HEK293 (cell line): ENCODE measurements around the gene CELF4.

Experiments
- CTCF ChIA-PET: fragments of 350-600 bp; formaldehyde crosslinking; extraction: SDS; loops from one replicate; lab custom pipeline; 2021; ENCODE audit warnings: antibody characterized with exemption; lab: Yijun Ruan, JAX
- POLR2A ChIA-PET: fragments of 300-600 bp; formaldehyde crosslinking; extraction: SDS; loops from one replicate; lab custom pipeline; 2020; ENCODE audit warnings: antibody characterized with exemption, inconsistent platforms; lab: Yijun Ruan, JAX
- H3K27ac ChIP-seq: fragments of 200-500 bp; sonication (Bioruptor generic); 2 replicates; pipeline ENCODE4 v1.5.1; 2014; ENCODE audit warnings: low read depth, low read length, control low read depth, inconsistent platforms; ENCODE audit errors: extremely low read depth
- H3K36me3 ChIP-seq, 2 experiments: fragments of 200-500 bp in 1 of 2; sonication (Bioruptor generic) in 1 of 2; 1 replicate in 1 of 2; 2 replicates in 1 of 2; pipeline ENCODE4 v1.5.1; 2014 to 2017; ENCODE audit warnings: inconsistent platforms in 2 of 2, low read length in 2 of 2; ENCODE audit not compliant: control insufficient read depth in 2 of 2, insufficient read depth in 1 of 2
- H3K4me1 ChIP-seq: fragments of 200-500 bp; sonication (Bioruptor generic); 2 replicates; pipeline ENCODE4 v1.5.1; 2014; ENCODE audit warnings: mild to moderate bottlenecking, low read length, inconsistent platforms; ENCODE audit not compliant: control insufficient read depth, insufficient read depth
- H3K4me3 ChIP-seq: 2 replicates; pipeline ENCODE4 v1.5.1; 2011; ENCODE audit warnings: low read depth, mild to moderate bottlenecking, control low read depth, low read length, moderate library complexity
- H3K9me3 ChIP-seq: fragments of 200-500 bp; sonication (Bioruptor generic); 2 replicates; pipeline ENCODE4 v1.5.1; 2014; ENCODE audit warnings: low read depth, low read length, inconsistent platforms; ENCODE audit not compliant: control insufficient read depth, insufficient read depth
- GFI1B ChIP-seq: fragments of 450-650 bp; formaldehyde crosslinking; IDR thresholded peaks from 2 replicates; pipeline ENCODE4 v1.5.1; 2016; ENCODE audit warnings: missing biosample characterization, missing genetic modification characterization
- GLI4 ChIP-seq: fragments of 450-650 bp; formaldehyde crosslinking; IDR thresholded peaks from 2 replicates; pipeline ENCODE4 v1.5.1; 2016; ENCODE audit warnings: missing biosample characterization, missing genetic modification characterization
- HOXA7 ChIP-seq: sonication (generic); formaldehyde crosslinking; IDR thresholded peaks from 2 replicates; pipeline ENCODE4 v1.8.1; 2022; ENCODE audit warnings: missing genetic modification reagents, borderline replicate concordance
- OVOL3 ChIP-seq: fragments of 450-650 bp; formaldehyde crosslinking; IDR thresholded peaks from 2 replicates; pipeline ENCODE4 v1.5.1; 2016; ENCODE audit warnings: missing biosample characterization, missing genetic modification characterization
- TCF7L2 ChIP-seq: IDR thresholded peaks from 2 replicates; pipeline ENCODE4 v1.6.1; 2011; ENCODE audit warnings: low read depth, mild to moderate bottlenecking, inconsistent platforms, low read length, moderate library complexity, borderline replicate concordance
- ZBTB20 ChIP-seq: fragments of 450-650 bp; formaldehyde crosslinking; IDR thresholded peaks from 2 replicates; pipeline ENCODE4 v1.5.1; 2016; ENCODE audit warnings: missing biosample characterization, missing genetic modification characterization
- ZFP3 ChIP-seq: fragments of 450-650 bp; formaldehyde crosslinking; IDR thresholded peaks from 2 replicates; pipeline ENCODE4 v1.5.1; 2016; ENCODE audit warnings: low read depth, missing biosample characterization, missing genetic modification characterization
- ZNF138 ChIP-seq: fragments of 450-650 bp; formaldehyde crosslinking; IDR thresholded peaks from 2 replicates; pipeline ENCODE4 v1.5.1; 2016; ENCODE audit warnings: missing biosample characterization, missing genetic modification characterization, borderline replicate concordance
- ZNF140 ChIP-seq: fragments of 450-650 bp; formaldehyde crosslinking; IDR thresholded peaks from 2 replicates; pipeline ENCODE4 v1.5.1; 2016; ENCODE audit warnings: missing biosample characterization, missing genetic modification characterization
- ZNF155 ChIP-seq: fragments of 450-650 bp; formaldehyde crosslinking; IDR thresholded peaks from 2 replicates; pipeline ENCODE4 v1.5.1; 2016; ENCODE audit warnings: missing biosample characterization, missing genetic modification characterization
- ZNF302 ChIP-seq: fragments of 450-650 bp; formaldehyde crosslinking; IDR thresholded peaks from 2 replicates; pipeline ENCODE4 v1.5.1; 2016; ENCODE audit warnings: missing biosample characterization, missing genetic modification characterization, low read depth
- ZNF335 ChIP-seq: fragments of 450-650 bp; formaldehyde crosslinking; conservative IDR thresholded peaks from 2 replicates; pipeline ENCODE4 v1.5.1; 2016; ENCODE audit warnings: missing biosample characterization, missing genetic modification characterization
- ZNF48 ChIP-seq: fragments of 450-650 bp; formaldehyde crosslinking; IDR thresholded peaks from 2 replicates; pipeline ENCODE4 v1.5.1; 2016; ENCODE audit warnings: missing biosample characterization, missing genetic modification characterization
- ZNF521 ChIP-seq: fragments of 450-650 bp; formaldehyde crosslinking; IDR thresholded peaks from 2 replicates; pipeline ENCODE4 v1.5.1; 2017; ENCODE audit warnings: missing biosample characterization, mild to moderate bottlenecking, missing genetic modification characterization
- ZNF561 ChIP-seq: fragments of 450-650 bp; IDR thresholded peaks from 2 replicates; pipeline ENCODE4 v1.5.1; 2018; ENCODE audit warnings: missing biosample characterization, missing genetic modification characterization, borderline replicate concordance
- ZNF585B ChIP-seq: fragments of 450-650 bp; formaldehyde crosslinking; IDR thresholded peaks from 2 replicates; pipeline ENCODE4 v1.5.1; 2016; ENCODE audit warnings: missing biosample characterization, missing genetic modification characterization
- ZNF670 ChIP-seq: fragments of 450-650 bp; formaldehyde crosslinking; IDR thresholded peaks from 2 replicates; pipeline ENCODE4 v1.5.1; 2016; ENCODE audit warnings: missing biosample characterization, missing genetic modification characterization, low read depth
- ZNF677 ChIP-seq: fragments of 450-650 bp; IDR thresholded peaks from 2 replicates; pipeline ENCODE4 v1.5.0; 2018; ENCODE audit warnings: missing biosample characterization, mild to moderate bottlenecking, missing genetic modification characterization, moderate library complexity
- ZNF777 ChIP-seq: fragments of 450-650 bp; formaldehyde crosslinking; IDR thresholded peaks from 2 replicates; pipeline ENCODE4 v1.5.1; 2017; ENCODE audit warnings: missing biosample characterization, missing genetic modification characterization, borderline replicate concordance
- ZNF792 ChIP-seq: fragments of 450-650 bp; formaldehyde crosslinking; IDR thresholded peaks from 2 replicates; pipeline ENCODE4 v1.5.1; 2016; ENCODE audit warnings: missing biosample characterization, missing genetic modification characterization
- ZXDB ChIP-seq: fragments of 450-650 bp; formaldehyde crosslinking; IDR thresholded peaks from 2 replicates; pipeline ENCODE4 v1.5.1; 2016; ENCODE audit warnings: missing biosample characterization, missing genetic modification characterization
- TF ChIP-seq, protein P1 (sequence below): fragments of 450-650 bp; formaldehyde crosslinking; IDR thresholded peaks from 2 replicates; pipeline ENCODE4 v1.5.1; 2016; ENCODE audit warnings: missing biosample characterization, missing genetic modification characterization
- TF ChIP-seq, protein P2 (sequence below): fragments of 450-650 bp; formaldehyde crosslinking; IDR thresholded peaks from 2 replicates; pipeline ENCODE4 v1.5.1; 2016; ENCODE audit warnings: missing biosample characterization, missing genetic modification characterization, borderline replicate concordance
- TF ChIP-seq, protein P3 (sequence below): fragments of 450-650 bp; formaldehyde crosslinking; IDR thresholded peaks from 2 replicates; pipeline ENCODE4 v1.5.1; 2016; ENCODE audit warnings: missing biosample characterization, missing genetic modification characterization

Gene CELF4

DNA sequence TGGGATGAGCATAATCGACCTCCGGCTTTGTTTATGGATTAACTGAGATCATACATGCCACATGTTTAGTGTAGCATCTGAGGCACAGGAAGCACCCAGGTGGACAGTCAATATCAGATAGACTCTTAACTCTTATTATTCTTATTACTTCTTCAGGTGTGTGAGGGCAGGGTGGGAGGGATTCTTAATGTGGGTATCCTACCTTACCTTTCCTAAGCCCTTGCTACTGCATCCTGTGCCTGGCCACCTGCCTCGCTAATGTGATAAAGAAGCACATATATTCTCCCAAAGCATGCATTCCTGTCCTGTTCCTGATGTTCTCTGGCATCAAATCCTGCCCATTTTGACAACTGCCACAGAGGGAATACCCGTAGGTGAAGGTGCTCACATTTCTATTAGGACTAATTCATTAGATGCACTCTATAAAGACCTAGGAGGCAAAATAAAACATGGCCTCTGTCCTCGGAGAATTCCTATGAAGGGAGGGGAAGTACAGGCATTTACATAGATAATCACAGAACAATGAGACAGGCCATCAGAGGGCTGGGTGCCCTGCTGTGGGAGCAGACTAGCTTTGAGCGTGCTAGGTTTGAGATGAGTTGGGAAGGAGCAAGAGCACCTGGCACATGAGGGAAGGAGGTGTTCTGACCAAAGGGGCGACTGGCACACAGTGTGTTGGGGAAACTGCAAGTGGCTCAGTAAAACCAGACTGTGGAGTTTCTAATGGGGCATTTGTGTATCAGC, 19.5 kb upstream of the CELF4 start:
- CTCF ChIA-PET = no interaction called here
- H3K27ac ChIP-seq = no peak overlapping the region

DNA sequence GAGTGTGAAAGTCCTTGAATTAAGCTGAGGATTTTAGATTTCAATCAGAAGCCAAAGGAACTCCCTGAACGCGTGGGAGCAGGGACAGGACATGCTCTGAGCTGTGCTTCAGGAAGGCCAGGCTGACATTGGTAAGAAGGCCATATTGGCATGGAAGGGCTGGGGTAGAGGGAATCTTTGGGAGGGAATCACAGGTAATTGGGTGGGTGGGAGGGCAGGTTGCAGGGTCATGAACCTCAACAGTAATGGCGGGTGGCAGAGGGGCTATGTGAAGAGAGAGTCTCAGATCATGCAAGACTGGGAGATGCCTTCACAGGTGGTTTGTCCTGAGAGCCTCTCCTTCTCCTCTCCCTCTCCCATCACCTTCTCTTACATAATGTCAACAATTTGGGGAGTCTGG, 18.6 kb upstream of the CELF4 start:
- CTCF ChIA-PET = interaction anchor here (0.6 kb wide), 1 partner anchor 241 kb away, joined by 3 read pairs; no protein-coding TSS in a partner anchor
- Histone ChIP-seq H3K4me1 (no peaks in the 10 kb centered on the region), H3K4me3 (no peak overlapping the region), H3K36me3 (no peaks in the 10 kb centered on the region), H3K9me3 (no peaks in the 10 kb centered on the region), H3K27ac (no peak overlapping the region)
- TF ChIP-seq, protein P1, sequence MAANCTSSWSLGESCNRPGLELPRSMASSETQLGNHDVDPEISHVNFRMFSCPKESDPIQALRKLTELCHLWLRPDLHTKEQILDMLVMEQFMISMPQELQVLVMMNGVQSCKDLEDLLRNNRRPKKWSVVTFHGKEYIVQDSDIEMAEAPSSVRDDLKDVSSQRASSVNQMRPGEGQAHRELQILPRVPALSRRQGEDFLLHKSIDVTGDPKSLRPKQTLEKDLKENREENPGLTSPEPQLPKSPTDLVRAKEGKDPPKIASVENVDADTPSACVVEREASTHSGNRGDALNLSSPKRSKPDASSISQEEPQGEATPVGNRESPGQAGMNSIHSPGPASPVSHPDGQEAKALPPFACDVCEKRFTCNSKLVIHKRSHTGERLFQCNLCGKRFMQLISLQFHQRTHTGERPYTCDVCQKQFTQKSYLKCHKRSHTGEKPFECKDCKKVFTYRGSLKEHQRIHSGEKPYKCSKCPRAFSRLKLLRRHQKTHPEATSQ = no peak
- no peak for TF ChIP-seq HOXA7 (CRISPR knock-in tag)
- TF ChIP-seq ZNF302 (tag by site-specific recombination) = no peak
- TF ChIP-seq ZXDB = no peak
- no peak for TF ChIP-seq ZNF140 (tag by site-specific recombination)
- no peak for TF ChIP-seq ZNF155 (tag by site-specific recombination)
- no peak for TF ChIP-seq ZNF521 (tag by site-specific recombination)
- no peak for TF ChIP-seq ZNF777 (tag by site-specific recombination)
- no peak for TF ChIP-seq ZNF335
- TF ChIP-seq ZNF677 (tag by site-specific recombination) = no peak
- TF ChIP-seq ZNF792 (tag by site-specific recombination) = no peak
- no peak for TF ChIP-seq ZNF670
- TF ChIP-seq OVOL3 (tag by site-specific recombination) = no peak
- POLR2A ChIA-PET = no interaction called here

More for the DNA sequence above, 19.5 kb upstream of the CELF4 start:
- TF ChIP-seq TCF7L2 (no peak), ZNF561 (no peak), ZNF585B (tag by site-specific recombination) (no peak), GLI4 (tag by site-specific recombination) (no peak), GFI1B (tag by site-specific recombination) (no peak), ZNF138 (tag by site-specific recombination) (no peak), ZNF140 (tag by site-specific recombination) (no peak), ZNF48 (tag by site-specific recombination) (no peak), ZFP3 (tag by site-specific recombination) (no peak), ZBTB20 (tag by site-specific recombination) (no peak)
- TF ChIP-seq, protein P2, sequence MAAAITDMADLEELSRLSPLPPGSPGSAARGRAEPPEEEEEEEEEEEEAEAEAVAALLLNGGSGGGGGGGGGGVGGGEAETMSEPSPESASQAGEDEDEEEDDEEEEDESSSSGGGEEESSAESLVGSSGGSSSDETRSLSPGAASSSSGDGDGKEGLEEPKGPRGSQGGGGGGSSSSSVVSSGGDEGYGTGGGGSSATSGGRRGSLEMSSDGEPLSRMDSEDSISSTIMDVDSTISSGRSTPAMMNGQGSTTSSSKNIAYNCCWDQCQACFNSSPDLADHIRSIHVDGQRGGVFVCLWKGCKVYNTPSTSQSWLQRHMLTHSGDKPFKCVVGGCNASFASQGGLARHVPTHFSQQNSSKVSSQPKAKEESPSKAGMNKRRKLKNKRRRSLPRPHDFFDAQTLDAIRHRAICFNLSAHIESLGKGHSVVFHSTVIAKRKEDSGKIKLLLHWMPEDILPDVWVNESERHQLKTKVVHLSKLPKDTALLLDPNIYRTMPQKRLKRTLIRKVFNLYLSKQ = no peak
- TF ChIP-seq, protein P3, sequence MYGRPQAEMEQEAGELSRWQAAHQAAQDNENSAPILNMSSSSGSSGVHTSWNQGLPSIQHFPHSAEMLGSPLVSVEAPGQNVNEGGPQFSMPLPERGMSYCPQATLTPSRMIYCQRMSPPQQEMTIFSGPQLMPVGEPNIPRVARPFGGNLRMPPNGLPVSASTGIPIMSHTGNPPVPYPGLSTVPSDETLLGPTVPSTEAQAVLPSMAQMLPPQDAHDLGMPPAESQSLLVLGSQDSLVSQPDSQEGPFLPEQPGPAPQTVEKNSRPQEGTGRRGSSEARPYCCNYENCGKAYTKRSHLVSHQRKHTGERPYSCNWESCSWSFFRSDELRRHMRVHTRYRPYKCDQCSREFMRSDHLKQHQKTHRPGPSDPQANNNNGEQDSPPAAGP = no peak
- POLR2A ChIA-PET = no interaction called here
- Histone ChIP-seq H3K4me1 (no peaks in the 10 kb centered on the region), H3K4me3 (no peak overlapping the region), H3K36me3 (no peaks in the 10 kb centered on the region), H3K9me3 (no peaks in the 10 kb centered on the region)
